ENCODE measurements around the gene KLHL10.

GRCh38 chr17:41873559-41874292 is 36.1 kb downstream of the KLHL10 start:
- TF ChIP-seq PHF21A (IDR thresholded peaks at IDR 0.05; ENCODE audit: borderline replicate concordance, low read depth) (no peak), SIN3A (IDR thresholded peaks at IDR 0.05; ENCODE audit: borderline replicate concordance in 2 of 2, control insufficient read depth in 1 of 2, low read depth in 2 of 2, low read length in 2 of 2) (no peak), HCFC1 (IDR thresholded peaks at IDR 0.05; ENCODE audit: low read depth, low read length) (no peak), MAFF (IDR thresholded peaks at IDR 0.05; ENCODE audit: low read length) (no peak), POLR2A (conservative IDR thresholded peaks at IDR 0.05) (no peak), TAF1 (IDR thresholded peaks at IDR 0.05; ENCODE audit: control insufficient read depth, extremely low read depth, insufficient read depth, low read length, severe bottlenecking) (no peak), CTCF (IDR thresholded peaks at IDR 0.05 in 2 of 3, conservative IDR thresholded peaks at IDR 0.05 in 1 of 3; ENCODE audit: insufficient read depth in 2 of 3, low read depth in 1 of 3, low read length in 3 of 3) (no peak), CHCHD3 (CRISPR knock-in tag; IDR thresholded peaks at IDR 0.05) (no peak), SETDB1 (IDR thresholded peaks at IDR 0.05; ENCODE audit: low read length) (no peak)
- TF ChIP-seq, protein P1, sequence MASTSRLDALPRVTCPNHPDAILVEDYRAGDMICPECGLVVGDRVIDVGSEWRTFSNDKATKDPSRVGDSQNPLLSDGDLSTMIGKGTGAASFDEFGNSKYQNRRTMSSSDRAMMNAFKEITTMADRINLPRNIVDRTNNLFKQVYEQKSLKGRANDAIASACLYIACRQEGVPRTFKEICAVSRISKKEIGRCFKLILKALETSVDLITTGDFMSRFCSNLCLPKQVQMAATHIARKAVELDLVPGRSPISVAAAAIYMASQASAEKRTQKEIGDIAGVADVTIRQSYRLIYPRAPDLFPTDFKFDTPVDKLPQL (IDR thresholded peaks at IDR 0.05; ENCODE audit: extremely low read depth, insufficient read length), result no peak
- TF ChIP-seq, protein P2, sequence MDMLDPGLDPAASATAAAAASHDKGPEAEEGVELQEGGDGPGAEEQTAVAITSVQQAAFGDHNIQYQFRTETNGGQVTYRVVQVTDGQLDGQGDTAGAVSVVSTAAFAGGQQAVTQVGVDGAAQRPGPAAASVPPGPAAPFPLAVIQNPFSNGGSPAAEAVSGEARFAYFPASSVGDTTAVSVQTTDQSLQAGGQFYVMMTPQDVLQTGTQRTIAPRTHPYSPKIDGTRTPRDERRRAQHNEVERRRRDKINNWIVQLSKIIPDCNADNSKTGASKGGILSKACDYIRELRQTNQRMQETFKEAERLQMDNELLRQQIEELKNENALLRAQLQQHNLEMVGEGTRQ (CRISPR knock-in tag; IDR thresholded peaks at IDR 0.05), result no peak

All from K562 (cell line).